H1 (cell line): ENCODE data around the gene CCDC157. TPM values are rescaled to one million over a fixed set of nuclear protein-coding genes. Genes with fewer than 3 reads are reported as not detected.
A peak's percentile ranks its signal among the peaks of the same experiment; 100 is the strongest.

Experiments
- ATF3 ChIP-seq: IDR thresholded peaks from 2 replicates; pipeline ENCODE4 v1.6.1; 2011; ENCODE audit warnings: low read depth, mild to moderate bottlenecking, low read length; ENCODE audit not compliant: insufficient read depth
- BACH1 ChIP-seq: IDR thresholded peaks from 2 replicates; pipeline ENCODE4 v1.6.1; 2012; ENCODE audit warnings: low read length, improper control_type of control experiment
- CBX8 ChIP-seq: fragments of 300-800, 300-1000 bp; sonication (generic); IDR thresholded peaks from 2 replicates; pipeline ENCODE4 v1.7.1; 2016; ENCODE audit warnings: low read depth, low read length, borderline replicate concordance
- CHD1 ChIP-seq: IDR thresholded peaks from 2 replicates; pipeline ENCODE4 v1.6.1; 2012; ENCODE audit warnings: low read depth, low read length, improper control_type of control experiment
- CHD2 ChIP-seq: IDR thresholded peaks from 2 replicates; pipeline ENCODE4 v1.6.1; 2012; ENCODE audit warnings: low read length, improper control_type of control experiment
- EP300 ChIP-seq, 2 experiments: IDR thresholded peaks; 1 replicate in 1 of 2; 2 replicates in 1 of 2; pipeline ENCODE4 v1.6.1; 2011 to 2012; ENCODE audit warnings: low read depth in 2 of 2, low read length in 2 of 2, mild to moderate bottlenecking in 2 of 2, borderline replicate concordance in 1 of 2, inconsistent platforms in 1 of 2, moderate library complexity in 1 of 2
- EZH2 ChIP-seq: fragments of 200-600 bp; sonication (generic); IDR thresholded peaks from 2 replicates; pipeline ENCODE4 v1.7.1; 2012; ENCODE audit warnings: low read depth, mild to moderate bottlenecking, moderate library complexity, low read length, inconsistent platforms; ENCODE audit not compliant: severe bottlenecking
- FOSL1 ChIP-seq: IDR thresholded peaks from 2 replicates; pipeline ENCODE4 v1.6.1; 2011; ENCODE audit warnings: mild to moderate bottlenecking, low read depth, low read length, moderate library complexity; ENCODE audit not compliant: insufficient read depth
- GABPA ChIP-seq: IDR thresholded peaks from 2 replicates; pipeline ENCODE4 v1.6.1; 2011; ENCODE audit warnings: mild to moderate bottlenecking, low read length, moderate library complexity, borderline replicate concordance; ENCODE audit not compliant: insufficient read depth
- JUND ChIP-seq: IDR thresholded peaks from 2 replicates; pipeline ENCODE4 v1.6.1; 2011; ENCODE audit warnings: mild to moderate bottlenecking, improper control_type of control experiment, low read length
- KDM4A ChIP-seq: IDR thresholded peaks from one replicate; pipeline ENCODE4 v1.7.1; 2012; ENCODE audit warnings: low read depth, mild to moderate bottlenecking, moderate library complexity, low read length, inconsistent platforms; ENCODE audit not compliant: severe bottlenecking
- NANOG ChIP-seq: IDR thresholded peaks from 2 replicates; pipeline ENCODE4 v1.6.1; 2011; ENCODE audit warnings: low read length, low read depth, mild to moderate bottlenecking, inconsistent platforms; ENCODE audit not compliant: insufficient read depth, poor library complexity, severe bottlenecking
- POLR2AphosphoS5 ChIP-seq: IDR thresholded peaks from 2 replicates; pipeline ENCODE4 v1.6.1; 2011; ENCODE audit warnings: low read depth, low read length
- RFX5 ChIP-seq: IDR thresholded peaks from 2 replicates; pipeline ENCODE4 v1.6.1; 2011; ENCODE audit warnings: low read depth, low read length, improper control_type of control experiment, borderline replicate concordance
- RXRA ChIP-seq: IDR thresholded peaks from 2 replicates; pipeline ENCODE4 v1.6.1; 2011; ENCODE audit warnings: low read depth, mild to moderate bottlenecking, low read length, moderate library complexity; ENCODE audit not compliant: insufficient read depth
- SAP30 ChIP-seq: fragments of 300-600 bp; sonication (generic); IDR thresholded peaks from 2 replicates; pipeline ENCODE4 v1.7.1; 2012; ENCODE audit warnings: low read length, moderate library complexity, mild to moderate bottlenecking, inconsistent platforms; ENCODE audit not compliant: insufficient read depth, insufficient replicate concordance
- SRF ChIP-seq: IDR thresholded peaks from 2 replicates; pipeline ENCODE4 v1.6.1; 2011; ENCODE audit warnings: mild to moderate bottlenecking, low read depth, low read length, moderate library complexity
- TAF1 ChIP-seq: IDR thresholded peaks from 2 replicates; pipeline ENCODE4 v1.6.1; 2011; ENCODE audit warnings: mild to moderate bottlenecking, low read depth, low read length
- TAF7 ChIP-seq: optimal IDR thresholded peaks from 2 replicates; pipeline ENCODE3; 2011; ENCODE audit warnings: low read depth, mild to moderate bottlenecking, inconsistent platforms, low read length, moderate library complexity, borderline replicate concordance
- TBP ChIP-seq: IDR thresholded peaks from 2 replicates; pipeline ENCODE4 v1.6.1; 2011; ENCODE audit warnings: low read depth, low read length, improper control_type of control experiment
- polyA plus RNA-seq, 7 experiments: library from polyadenylated mRNA; depleted of rRNA in 3 of 7; stranded (reverse) in 5 of 7; unstranded in 2 of 7; fragments of >200 nt in 5 of 7; fragments of 200-250 nt in 2 of 7; gene quantifications; 1 replicate in 5 of 7; 2 replicates in 1 of 7; 4 replicates in 1 of 7; pipeline versions ENCODE4 v1.2.1 to v1.2.3, GENCODE V29; 2011 to 2013; ENCODE audit warnings: missing spikeins in 2 of 7, mixed read lengths in 2 of 7
- total RNA-seq: library from RNA; stranded (reverse); fragmentation: NEBNext Ultra II Directional; extraction: Animal tissue kit (Norgen Biotek cat#: 25700); gene quantifications from 2 replicates; pipeline ENCODE4 v1.2.1, GENCODE V29; 2021
- TF ChIP-seq, protein P1 (sequence below), 3 experiments: IDR thresholded peaks; 1 replicate in 2 of 3; 2 replicates in 1 of 3; pipeline versions ENCODE4 v1.5.1 to v1.6.1; 2011; ENCODE audit warnings: low read length in 3 of 3, mild to moderate bottlenecking in 3 of 3, inconsistent platforms in 2 of 3, low read depth in 1 of 3, moderate library complexity in 1 of 3; ENCODE audit not compliant: insufficient read depth in 1 of 3; ENCODE audit errors: control extremely low read depth in 1 of 3

Gene CCDC157
- total and polyA plus RNA-seq, 2 of the 8 experiments (the other 6 are each of a cell fraction or from before 2014, with no cell fraction given), result 4.1 to 8.4 TPM

GRCh38 chr22:30423959-30424533 is 67.2 kb downstream of the CCDC157 start (continued):
- TF ChIP-seq, protein P1, sequence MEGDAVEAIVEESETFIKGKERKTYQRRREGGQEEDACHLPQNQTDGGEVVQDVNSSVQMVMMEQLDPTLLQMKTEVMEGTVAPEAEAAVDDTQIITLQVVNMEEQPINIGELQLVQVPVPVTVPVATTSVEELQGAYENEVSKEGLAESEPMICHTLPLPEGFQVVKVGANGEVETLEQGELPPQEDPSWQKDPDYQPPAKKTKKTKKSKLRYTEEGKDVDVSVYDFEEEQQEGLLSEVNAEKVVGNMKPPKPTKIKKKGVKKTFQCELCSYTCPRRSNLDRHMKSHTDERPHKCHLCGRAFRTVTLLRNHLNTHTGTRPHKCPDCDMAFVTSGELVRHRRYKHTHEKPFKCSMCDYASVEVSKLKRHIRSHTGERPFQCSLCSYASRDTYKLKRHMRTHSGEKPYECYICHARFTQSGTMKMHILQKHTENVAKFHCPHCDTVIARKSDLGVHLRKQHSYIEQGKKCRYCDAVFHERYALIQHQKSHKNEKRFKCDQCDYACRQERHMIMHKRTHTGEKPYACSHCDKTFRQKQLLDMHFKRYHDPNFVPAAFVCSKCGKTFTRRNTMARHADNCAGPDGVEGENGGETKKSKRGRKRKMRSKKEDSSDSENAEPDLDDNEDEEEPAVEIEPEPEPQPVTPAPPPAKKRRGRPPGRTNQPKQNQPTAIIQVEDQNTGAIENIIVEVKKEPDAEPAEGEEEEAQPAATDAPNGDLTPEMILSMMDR (IDR thresholded peaks at IDR 0.05; ENCODE audit: control extremely low read depth in 1 of 3, insufficient read depth in 1 of 3, low read depth in 1 of 3, low read length in 3 of 3), result no peak
- no peak; the same call in 1 of the 2 replicates for TF ChIP-seq GABPA
- TF ChIP-seq SRF, result no peak
- TF ChIP-seq TBP, result peak; percentile 84
- no peak for TF ChIP-seq FOSL1
- no peak for TF ChIP-seq RFX5
- TF ChIP-seq EZH2, result no peak
- TF ChIP-seq RXRA, result no peak
- TF ChIP-seq SAP30, result no peak
- no peak for TF ChIP-seq CHD1
- TF ChIP-seq TAF1, result peak; percentile 91
- peak in 1 of 2 experiments; percentile 76; a peak in 1 of 3 replicates for TF ChIP-seq EP300 (IDR thresholded peaks at IDR 0.05; ENCODE audit: borderline replicate concordance in 1 of 2, low read depth in 2 of 2, low read length in 2 of 2)
- no peak for TF ChIP-seq JUND
- peak; percentile 78 for TF ChIP-seq TAF7
- no peak for TF ChIP-seq CBX8
- TF ChIP-seq NANOG, result peak; percentile 26
- peak; percentile 70 for TF ChIP-seq POLR2AphosphoS5
- TF ChIP-seq CHD2, result 0 out of 2 replicates have a peak, but pooled peaks have one; percentile 41
- TF ChIP-seq KDM4A, result peak; percentile 11
- peak; percentile 57; the same call in 1 of the 2 replicates for TF ChIP-seq ATF3
- TF ChIP-seq BACH1, result no peak
